SW 1271 (cell line): ENCODE results near the gene CCL11.

Source experiments
- DNase-seq, 2 experiments: peaks; one replicate each; lab custom pipeline; 2025; lab: John Stamatoyannopoulos, UW

CCL11 gene

GRCh38 chr17:34285286-34285792 is at the start of gene CCL11:
Gene CCL11, plus strand, starts transcription at chr17:34285742. Its CDS starts 67 bp downstream, at chr17:34285809.
- DNase-seq, result no peak

GRCh38 chr17:34236281-34236892 is 49.2 kb upstream of the CCL11 start:
- DNase-seq, result no peak

- no peak for DNase-seq
These were observed 48.1 kb upstream of the CCL11 start for GRCh38 chr17:34237458-34237857.

- DNase-seq, result no peak
These were observed 44.5 kb upstream of the CCL11 start for GRCh38 chr17:34241062-34241461.

GRCh38 chr17:34242587-34243363 is 42.8 kb upstream of the CCL11 start:
- no peak for DNase-seq

- no peak for DNase-seq
These were observed 41.9 kb upstream of the CCL11 start for GRCh38 chr17:34243364-34244320.

GRCh38 chr17:34245351-34245905 is 40.1 kb upstream of the CCL11 start:
- DNase-seq, result no peak

GRCh38 chr17:34246446-34246845 is 39.1 kb upstream of the CCL11 start:
- no peak for DNase-seq

- no peak for DNase-seq
These were observed 38.7 kb upstream of the CCL11 start for GRCh38 chr17:34246881-34247280.

GRCh38 chr17:34248511-34249024 is 37.0 kb upstream of the CCL11 start:
- no peak for DNase-seq

- DNase-seq, result no peak
These were observed 36.5 kb upstream of the CCL11 start for GRCh38 chr17:34249061-34249460.

GRCh38 chr17:34249478-34249877 is 36.1 kb upstream of the CCL11 start:
- DNase-seq, result no peak

GRCh38 chr17:34251186-34251585 is 34.4 kb upstream of the CCL11 start:
- DNase-seq, result no peak

- DNase-seq, result no peak
These were observed 33.5 kb upstream of the CCL11 start for GRCh38 chr17:34252095-34252443.

- peak in 1 of 2 experiments; percentile 75 for DNase-seq
These were observed 33.0 kb upstream of the CCL11 start for GRCh38 chr17:34252444-34253138.

- DNase-seq, result no peak
These were observed 32.4 kb upstream of the CCL11 start for GRCh38 chr17:34253139-34253525.

- DNase-seq, result no peak
These were observed 31.4 kb upstream of the CCL11 start for GRCh38 chr17:34254146-34254545.

GRCh38 chr17:34254651-34255380 is 30.7 kb upstream of the CCL11 start, which contains the start of gene CCL2:
Gene CCL2, plus strand, starts transcription at chr17:34255285. Its CDS starts 65 bp downstream, at chr17:34255350.
- peak in 1 of 2 experiments; percentile 19 for DNase-seq

GRCh38 chr17:34255381-34255732 is 30.2 kb upstream of the CCL11 start:
- no peak for DNase-seq

GRCh38 chr17:34255841-34256240 is 29.7 kb upstream of the CCL11 start:
- no peak for DNase-seq
